PC-9 (cell line): ENCODE measurements around the gene TPP1. TPM values are rescaled to one million over a fixed set of nuclear protein-coding genes. Genes with fewer than 3 reads are reported as not detected.

Experiments used
- BruUV-seq: library from RNA; stranded (reverse); fragments of 400-500 nt; replicated peaks from 2 replicates; lab custom pipeline; 2021; lab: Mats Ljungman, UMichigan
- CTCF ChIA-PET: fragments of 300-600 bp; sonication (Branson Sonifier 250); formaldehyde crosslinking; loops from one replicate; lab custom pipeline; 2022; ENCODE audit warnings: antibody characterized with exemption; lab: Charles Lee
- POLR2A ChIA-PET: fragments of 300-600 bp; sonication (Branson Sonifier 250); formaldehyde crosslinking; loops from one replicate; lab custom pipeline; 2022; ENCODE audit warnings: antibody characterized with exemption; ENCODE audit not compliant: unreplicated experiment; lab: Charles Lee
- DNase-seq, 2 experiments: peaks; one replicate each; pipeline versions ENCODE4 v3.0.0 to v3.0.0-alpha.2; 2015 to 2022; ENCODE audit warnings: mixed read lengths in 1 of 2
- H2AFZ ChIP-seq: fragments of 200-600 bp; sonication (generic); 2 replicates; pipeline ENCODE4 v1.8.1; 2017; ENCODE audit warnings: antibody characterized with exemption
- H3F3A ChIP-seq: fragments of 200-600 bp; sonication (generic); 2 replicates; pipeline ENCODE4 v1.8.1; 2017; ENCODE audit warnings: antibody characterized with exemption, mild to moderate bottlenecking, low read depth; ENCODE audit not compliant: insufficient read depth
- H3K27ac ChIP-seq: fragments of 200-600 bp; sonication (generic); 2 replicates; pipeline ENCODE4 v1.6.1; 2016; ENCODE audit warnings: mixed run types
- H3K27me3 ChIP-seq: fragments of 200-600 bp; sonication (generic); 2 replicates; pipeline ENCODE4 v1.6.1; 2016; ENCODE audit warnings: low read depth, mixed run types; ENCODE audit not compliant: insufficient read depth
- H3K36me3 ChIP-seq: fragments of 200-600 bp; sonication (generic); 2 replicates; pipeline ENCODE4 v1.6.1; 2016; ENCODE audit warnings: low read depth, mixed run types
- H3K4me1 ChIP-seq: fragments of 200-600 bp; sonication (generic); replicated peaks from 2 replicates; pipeline ENCODE4 v1.6.1; 2016; ENCODE audit warnings: mixed run types; ENCODE audit not compliant: insufficient read depth
- H3K4me2 ChIP-seq: fragments of 200-600 bp; sonication (generic); 2 replicates; pipeline ENCODE4 v1.6.1; 2017; ENCODE audit warnings: mixed run types
- H3K4me3 ChIP-seq: fragments of 200-600 bp; sonication (generic); 2 replicates; pipeline ENCODE4 v1.6.1; 2016; ENCODE audit warnings: mixed run types
- H3K79me2 ChIP-seq: fragments of 200-600 bp; sonication (generic); 2 replicates; pipeline ENCODE4 v1.6.1; 2017; ENCODE audit warnings: low read depth, mixed run types
- H3K9me2 ChIP-seq: fragments of 200-600 bp; sonication (generic); 2 replicates; pipeline ENCODE4 v1.8.1; 2017; ENCODE audit warnings: mild to moderate bottlenecking; ENCODE audit not compliant: insufficient read depth
- H3K9me3 ChIP-seq: fragments of 200-600 bp; sonication (generic); 2 replicates; pipeline ENCODE4 v1.8.1; 2016; ENCODE audit warnings: low read depth; ENCODE audit not compliant: insufficient read depth
- H4K20me1 ChIP-seq: fragments of 200-600 bp; sonication (generic); 2 replicates; pipeline ENCODE4 v1.8.1; 2017; ENCODE audit not compliant: insufficient read depth
- EZH2 ChIP-seq: fragments of 200-600 bp; sonication (generic); IDR thresholded peaks from 2 replicates; pipeline ENCODE4 v1.8.0; 2017; ENCODE audit warnings: antibody characterized with exemption, low read depth
- intact Hi-C: fragments of 100-400 bp; cut with micrococcal nuclease; formaldehyde crosslinking; loops from one replicate; pipeline ENCODE4 v1.10.0; 2022; ENCODE audit not compliant: unreplicated experiment
- total RNA-seq: library from RNA; stranded (reverse); gene quantifications from 2 replicates; pipeline ENCODE4 v1.2.3, GENCODE V29; 2021
- TF ChIP-seq, protein P1 (sequence below): fragments of 200-600 bp; sonication (generic); conservative IDR thresholded peaks from 2 replicates; pipeline ENCODE4 v1.6.1; 2017; ENCODE audit warnings: mixed run types, antibody characterized with exemption, mild to moderate bottlenecking, moderate library complexity

Gene TPP1
- total RNA-seq, 1 experiment from 2014 or later: 31.4 TPM

DNA sequence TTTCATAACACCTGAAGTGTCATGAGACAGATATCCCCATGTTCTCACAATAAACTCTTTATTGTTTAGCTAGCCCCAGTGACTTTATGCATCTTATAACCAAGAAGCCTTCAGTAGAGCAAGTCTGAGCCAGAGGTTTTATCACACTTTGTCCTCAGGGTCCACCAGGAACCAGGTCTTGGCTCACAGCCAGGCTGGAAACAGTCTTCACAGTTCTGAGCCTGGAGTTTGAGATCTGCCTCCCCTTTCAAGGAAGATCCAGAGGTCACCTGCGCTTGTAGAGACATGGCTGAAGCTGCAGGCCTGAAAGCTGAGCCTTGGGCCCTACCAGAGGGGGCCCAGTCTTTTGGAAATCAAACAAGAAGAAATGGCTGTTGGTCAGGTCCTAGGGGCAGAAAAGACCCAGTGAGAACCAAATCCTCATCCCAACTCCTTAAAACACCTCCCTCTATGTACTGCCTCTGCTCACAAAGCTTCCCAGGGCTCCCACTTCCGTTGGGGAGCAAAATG is 19.3 kb downstream of the TPP1 start:
- Histone ChIP-seq H3F3A (no peaks in the 10 kb centered on the region), H2AFZ (no peak overlapping the region), H3K36me3 (0 out of 2 replicates have a peak, but pooled peaks cover 6% of the 10 kb centered on the region), H3K9me3 (no peaks in the 10 kb centered on the region), H3K4me3 (no peak overlapping the region), H3K4me1 (peaks cover 6% of the 10 kb centered on the region), H3K27me3 (no peaks in the 10 kb centered on the region), H3K27ac (no peak overlapping the region), H3K79me2 (peaks cover 35% of the 10 kb centered on the region), H4K20me1 (no peaks in the 10 kb centered on the region), H3K4me2 (no peak overlapping the region), H3K9me2 (no peaks in the 10 kb centered on the region)
- ChIA-PET POLR2A (interaction anchor here (0.6 kb wide), 1 partner anchor 81 kb away, joined by 3 read pairs; no protein-coding TSS in a partner anchor), CTCF (no interaction called here)
- no peak for TF ChIP-seq EZH2
- TF ChIP-seq, protein P1, sequence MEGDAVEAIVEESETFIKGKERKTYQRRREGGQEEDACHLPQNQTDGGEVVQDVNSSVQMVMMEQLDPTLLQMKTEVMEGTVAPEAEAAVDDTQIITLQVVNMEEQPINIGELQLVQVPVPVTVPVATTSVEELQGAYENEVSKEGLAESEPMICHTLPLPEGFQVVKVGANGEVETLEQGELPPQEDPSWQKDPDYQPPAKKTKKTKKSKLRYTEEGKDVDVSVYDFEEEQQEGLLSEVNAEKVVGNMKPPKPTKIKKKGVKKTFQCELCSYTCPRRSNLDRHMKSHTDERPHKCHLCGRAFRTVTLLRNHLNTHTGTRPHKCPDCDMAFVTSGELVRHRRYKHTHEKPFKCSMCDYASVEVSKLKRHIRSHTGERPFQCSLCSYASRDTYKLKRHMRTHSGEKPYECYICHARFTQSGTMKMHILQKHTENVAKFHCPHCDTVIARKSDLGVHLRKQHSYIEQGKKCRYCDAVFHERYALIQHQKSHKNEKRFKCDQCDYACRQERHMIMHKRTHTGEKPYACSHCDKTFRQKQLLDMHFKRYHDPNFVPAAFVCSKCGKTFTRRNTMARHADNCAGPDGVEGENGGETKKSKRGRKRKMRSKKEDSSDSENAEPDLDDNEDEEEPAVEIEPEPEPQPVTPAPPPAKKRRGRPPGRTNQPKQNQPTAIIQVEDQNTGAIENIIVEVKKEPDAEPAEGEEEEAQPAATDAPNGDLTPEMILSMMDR: no peak
- no peak for DNase-seq
- intact Hi-C loops: loop anchor here (5.0 to 10.0 kb wide), 2 partner anchors 125 to 208 kb away; partner anchors contain the start of genes SMPD1 and TRIM3
- no TSS peak for BruUV-seq

DNA sequence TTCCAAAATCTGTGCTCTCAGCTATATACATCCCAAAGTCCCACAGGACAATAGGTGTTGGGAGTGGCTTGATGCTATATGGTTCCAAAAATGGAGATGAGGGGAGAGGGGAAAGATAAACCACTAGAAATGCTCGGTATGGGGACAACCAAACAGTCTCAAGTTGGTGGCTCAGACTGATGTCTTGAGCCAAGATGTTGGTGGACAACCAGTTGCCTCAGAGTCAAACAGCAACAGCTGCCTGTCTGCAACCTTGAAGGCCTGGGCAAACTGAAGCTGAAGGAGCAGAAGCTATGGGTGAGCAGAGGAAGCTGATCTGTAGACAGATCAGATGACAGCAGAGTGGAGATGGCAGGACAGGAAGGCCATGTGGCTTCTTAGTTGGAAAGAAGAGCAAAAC is 19.8 kb downstream of the TPP1 start:
- intact Hi-C loops: no loop called here
- 0 out of 2 replicates have a peak, but pooled peaks cover 6% of the 10 kb centered on the region for H3K36me3 ChIP-seq
- H4K20me1 ChIP-seq: no peaks in the 10 kb centered on the region
- no peaks in the 10 kb centered on the region for H3F3A ChIP-seq
- ChIA-PET CTCF (no interaction called here), POLR2A (interaction anchor here (0.6 kb wide), 1 partner anchor 81 kb away, joined by 3 read pairs; no protein-coding TSS in a partner anchor)
- no peak for TF ChIP-seq EZH2
- TF ChIP-seq, protein P1: no peak
- no peak for DNase-seq
- no peaks in the 10 kb centered on the region for H3K27me3 ChIP-seq
- H2AFZ ChIP-seq: no peak overlapping the region
- no peaks in the 10 kb centered on the region for H3K9me2 ChIP-seq
- BruUV-seq: no TSS peak
- peaks cover 1% of the 10 kb centered on the region; the same call in 1 of the 2 replicates for H3K4me1 ChIP-seq
- H3K79me2 ChIP-seq: peaks cover 30% of the 10 kb centered on the region
- H3K4me2 ChIP-seq: no peak overlapping the region
- H3K4me3 ChIP-seq: no peak overlapping the region
- H3K27ac ChIP-seq: no peak overlapping the region
- H3K9me3 ChIP-seq: no peaks in the 10 kb centered on the region

DNA sequence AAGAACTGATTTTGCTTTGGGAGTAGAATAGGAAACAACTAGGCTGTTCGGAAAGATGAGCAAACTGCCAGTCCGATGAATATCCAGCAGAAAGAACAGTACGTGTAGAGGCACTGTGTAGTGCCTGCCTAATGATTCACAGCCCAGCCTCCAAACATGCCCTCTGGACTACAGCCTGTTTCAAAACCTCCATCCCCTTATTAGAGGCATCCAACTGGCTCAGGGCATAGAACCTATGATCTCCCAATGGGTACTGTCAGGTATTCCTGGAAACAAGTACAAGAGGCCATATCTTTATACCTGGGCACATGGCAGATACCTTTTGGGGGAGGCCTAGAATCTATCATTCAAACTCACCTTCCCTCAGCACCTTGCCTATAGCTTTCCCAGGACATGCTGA is 20.7 kb downstream of the TPP1 start:
- CTCF ChIA-PET: no interaction called here
- Histone ChIP-seq H3K27ac (no peak overlapping the region), H3F3A (no peaks in the 10 kb centered on the region), H4K20me1 (no peaks in the 10 kb centered on the region), H3K4me3 (no peak overlapping the region), H3K27me3 (no peaks in the 10 kb centered on the region), H3K4me1 (no peaks in the 10 kb centered on the region; the same call in 1 of the 2 replicates), H3K36me3 (0 out of 2 replicates have a peak, but pooled peaks cover 6% of the 10 kb centered on the region), H3K9me3 (no peaks in the 10 kb centered on the region), H3K9me2 (no peaks in the 10 kb centered on the region), H3K79me2 (peaks cover 22% of the 10 kb centered on the region), H3K4me2 (no peak overlapping the region), H2AFZ (no peak overlapping the region)
- no TSS peak for BruUV-seq
- no peak for DNase-seq
- POLR2A ChIA-PET: no interaction called here
- TF ChIP-seq, protein P1: no peak
- no peak for TF ChIP-seq EZH2
- intact Hi-C loops: no loop called here
